Muscle of back (tissue), 11 donors: ENCODE results near the gene MIB2. TPM values are rescaled to one million over a fixed set of nuclear protein-coding genes. Genes with fewer than 3 reads are reported as not detected.

Experiments
- DNase-seq, 3 donors: peaks; one replicate each; pipeline versions ENCODE4 v3.0.0 to v3.0.0-alpha.2; 2013
- polyA plus RNA-seq, 10 donors: library from polyadenylated mRNA; unstranded; fragments of 120-200 nt; gene quantifications; one replicate each; pipeline ENCODE4 v1.2.1, GENCODE V29; 2013; ENCODE audit not compliant: insufficient read length in 10 of 10

Gene MIB2
- polyA plus RNA-seq, 10 donors, result 34.0 to 75.0 (median 57.5) TPM

DNA sequence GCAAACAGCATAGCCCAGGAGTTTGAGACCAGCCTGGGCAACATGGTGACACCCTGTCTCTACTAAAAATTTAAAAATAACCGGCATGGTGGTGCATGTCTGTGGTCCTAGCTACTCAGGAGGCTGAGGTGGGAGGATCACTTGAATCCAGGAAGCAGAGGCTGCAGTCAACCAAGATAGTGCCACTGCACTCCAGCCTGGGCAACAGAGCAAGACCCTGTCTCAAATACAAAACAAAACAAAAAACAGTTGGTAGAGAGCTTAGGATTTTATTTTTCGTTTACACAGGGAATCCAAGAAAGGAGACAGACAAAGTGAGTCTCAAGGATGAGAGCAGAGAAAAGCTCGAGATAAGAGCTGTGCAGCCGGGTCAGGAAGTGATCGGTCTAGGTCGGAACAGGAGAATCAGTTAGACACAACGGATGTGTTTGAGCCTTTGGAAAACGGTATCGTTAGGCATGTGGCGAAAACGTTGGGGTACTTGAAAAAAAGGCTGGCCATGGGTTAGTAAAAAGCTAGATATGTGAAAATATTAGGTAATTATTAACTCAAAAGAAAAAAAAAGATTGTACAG lies 1.7 kb upstream of the MIB2 start:
- DNase-seq, result no peak

DNA sequence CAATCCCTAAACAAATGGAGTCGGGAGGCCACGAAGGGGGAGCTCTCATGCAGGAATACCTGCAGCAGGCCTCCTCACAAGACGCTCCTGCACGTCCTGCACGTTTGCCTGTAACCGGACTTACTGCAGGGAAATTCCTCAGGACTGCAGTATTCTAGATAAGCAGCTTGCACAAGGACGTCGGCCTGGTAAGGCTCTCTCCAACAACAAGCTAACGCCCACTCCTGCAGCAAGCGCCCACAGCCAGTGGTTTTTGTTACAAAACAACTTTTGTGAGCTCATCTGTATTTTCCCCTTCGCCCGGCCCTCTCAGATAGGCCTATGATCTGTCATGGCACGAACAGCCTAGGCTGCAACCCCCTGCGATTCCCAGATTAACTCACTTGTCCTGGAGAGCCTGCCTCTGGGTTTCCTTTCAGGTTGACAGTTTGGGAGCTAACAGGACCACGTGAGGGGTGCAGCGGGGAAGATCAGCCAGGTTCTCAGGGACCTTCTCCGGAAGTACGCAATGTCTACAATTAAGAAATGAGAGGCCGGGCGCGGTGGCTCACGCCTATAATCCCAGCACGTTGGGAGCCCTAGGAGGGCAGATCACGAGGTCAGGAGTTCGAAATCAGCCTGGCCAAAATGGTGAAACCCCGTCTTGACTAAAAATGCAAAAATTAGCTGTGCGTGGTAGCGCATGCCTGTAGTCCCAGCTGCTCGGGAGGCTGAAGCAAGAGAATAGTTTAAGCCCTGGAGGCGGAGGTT lies 921 bp upstream of the MIB2 start:
- DNase-seq, result no peak

DNA sequence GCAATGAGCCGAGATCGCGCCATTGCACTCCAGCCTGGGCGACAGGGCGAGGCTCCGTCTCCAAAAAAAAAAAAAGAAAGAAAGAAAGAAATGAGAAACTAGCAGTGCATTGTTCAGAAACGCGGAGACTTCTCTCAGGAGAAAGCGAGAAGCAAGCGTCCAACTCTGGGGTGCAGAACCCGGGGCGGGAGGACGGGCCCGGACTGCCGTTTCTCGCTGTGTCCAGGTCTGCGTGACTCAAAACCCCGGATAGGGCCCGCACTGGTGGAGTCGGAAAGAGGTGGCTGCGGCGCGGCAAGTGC lies 395 bp upstream of the MIB2 start:
- DNase-seq, result no peak

DNA sequence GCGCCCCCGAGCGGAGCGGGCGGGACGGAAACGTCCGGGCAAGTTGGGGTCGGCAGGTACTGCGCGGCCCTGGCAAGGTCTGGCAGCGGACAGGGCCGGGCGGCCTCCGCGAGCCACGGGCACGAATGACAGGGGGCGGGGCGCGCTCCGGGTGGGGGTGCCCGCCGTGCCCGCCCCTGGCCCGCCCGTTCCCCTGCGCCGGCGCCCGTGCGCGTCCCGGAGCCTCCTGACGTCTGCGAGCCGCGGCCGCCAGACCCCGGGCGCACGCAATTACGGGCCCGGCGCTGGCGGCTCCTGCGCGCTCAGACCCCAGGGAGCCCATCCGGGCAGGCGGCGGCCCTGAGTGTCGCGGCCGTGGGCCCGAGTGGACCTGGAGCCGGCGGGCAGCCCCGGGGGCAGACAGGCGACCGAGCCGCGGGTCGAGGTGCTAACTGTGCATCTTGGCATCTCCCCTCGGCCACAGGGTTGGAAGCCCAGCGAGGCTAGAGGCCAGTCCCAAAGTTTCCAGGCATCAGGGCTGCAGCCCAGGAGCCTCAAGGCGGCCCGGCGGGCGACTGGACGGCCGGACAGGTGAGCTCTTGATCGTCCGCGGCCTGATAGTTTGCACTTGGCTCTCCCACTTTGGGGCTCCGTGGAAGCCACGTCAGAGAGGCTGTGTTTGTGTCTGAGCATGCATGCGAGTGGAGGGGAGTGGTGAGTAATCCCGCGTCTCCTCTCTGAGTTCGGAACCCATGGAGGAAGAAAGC lies 918 bp downstream of the MIB2 start:
- DNase-seq, result peak in 1 of 3 donors; percentile 45

DNA sequence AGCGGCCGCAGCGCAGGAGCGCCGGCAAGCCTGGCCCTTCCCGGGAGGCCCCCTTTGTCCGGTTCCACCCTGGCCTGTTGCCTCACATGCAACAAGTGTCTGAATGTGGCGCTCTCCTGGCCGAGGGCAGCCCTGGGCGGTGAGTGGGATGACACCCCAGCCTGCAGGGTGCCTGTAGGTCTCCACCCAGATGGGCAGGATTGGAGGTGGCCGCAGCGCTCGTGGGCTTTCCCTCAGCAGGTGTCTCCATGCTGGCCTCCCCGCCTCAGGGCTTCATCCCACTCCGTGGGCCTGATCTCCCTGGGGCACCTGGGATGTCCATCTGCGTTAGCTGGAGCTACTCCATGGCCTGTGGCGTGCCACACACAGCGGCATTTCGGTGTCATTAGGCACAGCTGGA lies 1.5 kb downstream of the MIB2 start:
- DNase-seq, result no peak

DNA sequence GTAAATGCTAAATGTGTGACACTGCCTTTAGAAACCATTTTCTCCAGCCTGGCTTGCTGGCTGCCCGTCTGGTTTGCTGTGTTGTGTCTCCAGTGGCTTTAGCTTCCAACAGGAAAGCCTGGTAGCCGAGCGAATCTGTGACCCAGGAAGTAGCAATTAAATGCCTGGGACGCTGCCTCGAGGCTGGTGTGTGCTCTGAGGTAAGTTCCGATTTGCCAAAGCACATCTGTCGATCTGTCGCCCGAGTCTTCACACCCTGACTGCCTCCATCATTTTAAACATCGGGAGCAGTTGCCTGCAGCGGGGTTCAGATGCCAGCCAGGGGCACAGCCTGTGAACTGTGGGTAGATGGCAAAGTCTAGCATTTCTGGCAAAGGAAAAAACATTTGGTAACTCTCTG lies 2.2 kb downstream of the MIB2 start:
- DNase-seq, result no peak

DNA sequence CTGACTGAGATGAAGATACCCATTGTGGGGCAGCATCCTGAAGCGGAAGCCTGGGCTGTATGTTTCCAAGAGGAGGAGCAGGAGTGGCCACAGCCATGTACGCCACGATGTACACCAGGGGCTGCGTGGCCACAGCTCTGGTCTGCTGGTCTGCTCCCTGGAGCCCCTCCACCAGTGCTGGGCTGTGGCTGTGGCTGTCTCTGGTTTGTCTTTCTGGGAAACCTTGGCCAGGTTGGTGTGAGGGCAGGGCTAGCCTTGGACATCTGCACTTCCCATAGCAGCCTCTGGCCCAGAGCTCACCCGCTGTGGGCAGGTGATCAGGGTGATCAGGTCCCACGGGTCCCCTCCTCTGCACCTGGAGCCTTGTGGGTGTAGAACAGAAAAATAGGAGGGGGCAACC lies 2.6 kb downstream of the MIB2 start:
- DNase-seq, result no peak

DNA sequence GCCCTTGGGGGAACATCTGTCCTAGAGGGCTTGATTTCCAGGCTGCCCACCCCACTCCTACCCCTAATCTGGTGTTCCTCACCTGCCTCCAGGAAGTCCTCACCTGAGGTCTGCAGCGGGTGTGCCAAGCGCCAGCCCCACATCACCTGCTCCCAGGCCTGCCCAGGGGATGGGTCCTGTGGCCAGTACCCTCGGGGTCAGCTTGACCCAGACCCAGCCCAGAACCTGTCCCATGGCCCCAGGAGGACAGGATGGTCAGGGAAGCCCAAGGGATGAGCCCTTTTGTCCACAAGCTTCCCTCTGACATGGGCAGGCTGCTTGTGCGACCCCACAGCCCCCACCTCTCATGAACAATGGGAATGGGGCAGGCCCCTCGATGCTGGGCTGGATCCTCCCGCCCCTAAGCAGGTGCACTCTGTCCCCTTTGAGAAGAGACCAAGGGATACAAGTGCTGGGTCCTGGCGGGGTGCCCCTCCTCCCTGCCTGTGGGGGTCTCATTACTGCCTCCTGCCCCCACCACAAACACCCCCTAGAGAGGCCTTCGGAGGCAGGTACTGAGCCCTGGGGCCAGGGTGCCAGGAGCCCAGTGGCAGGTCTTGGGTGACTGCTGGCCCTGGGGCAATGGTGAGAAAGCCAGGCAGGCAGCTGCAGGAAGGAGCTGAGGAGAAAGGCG lies 3.2 kb downstream of the MIB2 start:
- no peak for DNase-seq

DNA sequence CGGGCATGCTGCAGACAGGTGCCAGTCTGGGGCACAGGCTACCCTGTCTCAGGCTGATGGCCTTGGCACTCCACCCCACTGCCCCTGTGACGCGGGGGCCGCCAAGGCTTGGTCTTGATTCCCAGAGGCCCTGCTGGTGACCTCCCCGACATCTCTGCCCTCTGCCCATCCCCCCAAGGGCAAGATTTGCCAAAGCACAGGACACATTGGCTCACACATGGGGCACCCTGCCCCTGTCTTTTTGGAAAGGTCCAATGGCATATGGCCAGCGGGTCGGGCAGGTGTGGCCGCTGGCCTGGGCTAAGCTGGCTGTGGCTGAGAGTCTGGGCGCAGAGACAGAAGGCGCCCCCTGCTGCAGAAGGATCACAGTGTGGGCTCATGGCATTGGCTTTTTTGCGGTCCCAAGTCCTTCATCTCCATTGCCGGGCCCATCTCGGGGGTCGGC lies 4.6 kb downstream of the MIB2 start:
- no peak for DNase-seq

DNA sequence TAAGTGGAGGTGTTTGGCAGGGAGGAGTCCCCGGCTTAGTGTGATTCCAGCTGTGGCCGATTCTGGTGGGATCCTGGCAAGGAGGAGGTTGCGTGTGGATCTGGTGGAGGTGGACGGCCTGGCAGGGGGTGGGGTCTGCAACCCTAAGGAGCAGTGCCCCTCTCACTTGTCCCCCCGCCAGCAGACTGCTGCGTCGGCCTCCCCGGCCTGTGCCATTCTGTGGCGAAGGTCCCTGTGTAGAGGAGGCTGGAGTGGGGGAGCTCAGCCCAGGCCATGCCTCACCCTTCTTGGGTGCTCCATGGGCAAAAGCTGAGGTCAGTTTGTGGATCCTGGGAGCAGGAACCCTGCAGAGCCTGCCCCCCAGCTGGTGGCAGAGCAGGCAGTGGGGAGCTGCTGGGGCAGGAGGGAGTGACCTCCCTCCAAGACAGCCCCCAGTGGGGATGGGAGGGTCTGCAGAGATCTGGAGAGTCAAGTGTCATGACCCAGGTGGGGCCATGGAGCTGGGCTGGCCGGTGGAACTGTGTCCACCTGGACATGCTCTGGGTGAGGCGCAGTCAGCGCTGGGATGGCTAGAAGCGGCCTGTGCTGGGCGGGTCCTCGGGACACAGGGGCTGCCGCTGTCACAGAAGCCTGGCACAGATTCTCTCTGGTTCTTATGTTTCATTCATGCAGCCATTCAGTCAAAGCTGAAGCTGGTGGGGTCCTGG lies 5.3 kb downstream of the MIB2 start:
- no peak for DNase-seq

DNA sequence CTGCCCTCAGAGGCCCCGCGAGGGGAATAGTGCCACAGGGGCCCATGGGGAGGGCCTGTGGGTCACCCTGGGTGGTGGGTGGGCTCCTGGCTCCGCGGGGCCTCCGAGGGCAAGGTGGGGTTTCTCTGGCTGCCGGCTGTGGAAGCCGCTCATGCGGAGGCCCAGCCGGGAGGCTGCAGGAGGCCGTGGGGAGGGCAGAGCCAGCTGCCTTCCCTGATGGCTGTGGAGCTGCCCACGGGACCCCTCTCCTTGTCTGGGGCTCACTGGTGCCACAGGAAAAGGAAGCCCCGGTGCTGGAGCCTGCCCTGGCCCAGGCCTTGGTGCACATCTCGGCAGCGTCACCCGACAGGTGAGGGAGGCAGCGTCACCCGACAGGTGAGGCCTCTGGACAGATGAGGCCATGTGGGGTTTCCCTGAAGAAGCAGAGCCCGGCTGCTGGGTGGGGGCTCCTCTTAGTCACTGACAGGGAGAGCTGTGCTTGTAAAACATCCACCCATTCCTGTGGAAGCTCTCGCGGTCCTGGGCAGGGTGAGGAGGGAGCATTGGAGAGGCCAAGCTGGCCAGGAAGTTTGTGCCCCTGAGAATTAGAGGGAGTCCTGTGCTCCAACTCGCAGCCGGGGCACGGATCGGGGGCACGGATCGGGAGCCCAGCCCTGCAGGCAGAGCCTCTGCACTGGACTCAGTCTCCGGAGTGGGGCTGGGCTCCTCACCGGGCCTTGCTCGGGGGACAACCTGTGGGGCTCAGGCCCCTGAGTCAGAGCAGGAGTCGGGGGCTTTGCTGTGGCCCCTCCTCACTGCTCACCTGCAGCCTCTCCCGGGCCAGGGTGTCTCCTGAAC lies 6.1 kb downstream of the MIB2 start:
- DNase-seq, result no peak

DNA sequence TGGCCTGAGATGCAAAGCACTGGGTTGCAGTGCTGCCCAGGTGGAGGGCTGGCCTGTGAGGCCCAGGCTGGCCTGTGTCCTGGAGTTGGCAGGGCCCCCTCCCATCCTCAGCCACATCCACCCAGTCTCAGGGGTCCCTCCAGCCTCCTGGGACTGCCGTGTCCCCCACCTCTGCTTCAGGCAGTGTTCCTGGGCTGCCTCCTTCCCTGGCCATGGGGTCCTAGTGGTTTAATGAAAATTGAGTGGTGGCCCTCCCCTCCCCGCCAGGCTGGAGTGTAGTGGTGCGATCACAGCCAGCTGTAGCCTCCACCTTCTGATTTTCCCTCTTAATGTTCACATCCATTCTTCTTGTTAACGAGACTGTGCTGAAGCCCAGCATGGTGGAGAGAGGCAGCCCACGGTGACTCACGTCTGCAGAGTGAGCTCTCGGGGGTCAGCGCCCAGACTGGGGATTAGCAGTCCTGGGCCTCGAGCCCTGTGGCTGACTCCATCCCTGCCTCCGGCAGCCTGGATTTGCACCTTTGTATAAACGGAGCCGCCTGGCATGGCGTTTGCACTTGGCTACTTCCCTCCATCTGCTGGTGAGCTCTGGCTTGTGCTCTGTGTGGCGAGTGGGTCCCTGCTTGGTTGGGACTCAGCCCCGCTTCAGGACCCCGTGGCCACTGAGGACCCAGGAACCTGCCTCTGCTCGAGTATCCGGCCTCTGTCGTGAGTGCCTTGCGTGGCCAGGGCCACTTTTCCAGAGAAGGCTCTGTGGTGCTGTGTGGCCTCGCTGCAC lies 6.9 kb downstream of the MIB2 start:
- no peak for DNase-seq

DNA sequence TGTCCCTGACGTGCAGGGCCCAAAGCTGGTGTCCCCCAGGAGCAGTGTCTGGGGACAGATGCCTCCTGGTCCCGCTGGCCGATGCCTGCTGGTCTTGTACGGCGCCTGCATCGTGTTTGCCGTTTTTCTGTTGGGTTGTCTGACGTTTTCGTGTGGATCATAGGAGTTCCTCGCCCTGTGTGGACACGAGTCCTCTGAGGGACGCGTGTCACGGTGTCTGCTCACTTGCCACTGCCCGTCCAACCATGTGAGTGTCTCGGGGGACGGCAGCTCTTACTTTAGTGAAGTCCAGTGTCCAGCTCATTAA lies 7.4 kb downstream of the MIB2 start:
- DNase-seq, result no peak

DNA sequence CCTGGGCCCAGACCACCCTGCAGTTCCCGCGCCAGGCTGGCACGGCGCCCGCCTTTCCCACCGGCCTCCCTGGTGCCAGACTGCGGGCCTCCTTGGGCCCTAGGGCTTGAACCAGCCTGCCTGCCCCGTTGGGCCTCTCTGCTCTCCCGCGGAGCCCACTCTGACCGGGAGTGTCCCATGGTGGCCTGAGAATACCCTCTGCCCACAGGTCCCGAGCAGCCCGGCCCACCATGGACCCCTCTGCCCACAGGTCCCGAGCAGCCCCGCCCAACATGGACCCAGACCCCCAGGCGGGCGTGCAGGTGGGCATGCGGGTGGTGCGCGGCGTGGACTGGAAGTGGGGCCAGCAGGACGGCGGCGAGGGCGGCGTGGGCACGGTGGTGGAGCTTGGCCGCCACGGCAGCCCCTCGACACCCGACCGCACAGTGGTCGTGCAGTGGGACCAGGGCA lies 7.9 kb downstream of the MIB2 start:
- no peak for DNase-seq

DNA sequence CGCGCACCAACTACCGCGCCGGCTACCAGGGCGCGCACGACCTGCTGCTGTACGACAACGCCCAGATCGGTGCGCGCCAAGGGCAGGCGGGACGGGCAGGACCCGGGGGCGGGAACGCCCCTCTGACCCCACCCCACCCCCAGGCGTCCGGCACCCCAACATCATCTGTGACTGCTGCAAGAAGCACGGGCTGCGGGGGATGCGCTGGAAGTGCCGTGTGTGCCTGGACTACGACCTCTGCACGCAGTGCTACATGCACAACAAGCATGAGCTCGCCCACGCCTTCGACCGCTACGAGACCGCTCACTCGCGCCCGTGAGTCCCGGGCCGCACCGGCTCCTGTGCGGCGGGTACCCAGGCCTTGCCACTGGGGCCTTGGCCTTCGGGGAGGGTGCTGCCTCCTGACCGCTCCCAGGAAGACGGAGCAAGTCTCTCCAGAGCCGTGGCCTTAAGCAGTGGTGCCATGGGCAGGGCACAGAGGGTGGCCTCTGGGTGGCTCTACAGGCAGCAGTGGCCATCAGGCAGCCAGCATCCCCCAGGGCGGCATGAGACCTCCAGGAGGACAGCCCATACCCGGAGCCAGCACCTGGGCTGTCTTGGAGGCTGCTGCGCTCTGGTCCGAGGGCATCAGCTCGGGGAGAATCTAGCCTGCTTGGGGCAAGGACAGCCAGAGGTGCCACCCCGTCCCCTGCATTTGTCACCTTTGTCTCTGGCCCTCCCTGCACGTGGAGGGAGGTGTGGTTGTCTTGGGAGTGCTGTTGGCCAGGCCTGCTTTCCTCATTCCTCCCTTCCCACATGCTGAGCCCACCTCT lies 8.5 kb downstream of the MIB2 start:
- DNase-seq, result peak in 1 of 3 donors; percentile 30

DNA sequence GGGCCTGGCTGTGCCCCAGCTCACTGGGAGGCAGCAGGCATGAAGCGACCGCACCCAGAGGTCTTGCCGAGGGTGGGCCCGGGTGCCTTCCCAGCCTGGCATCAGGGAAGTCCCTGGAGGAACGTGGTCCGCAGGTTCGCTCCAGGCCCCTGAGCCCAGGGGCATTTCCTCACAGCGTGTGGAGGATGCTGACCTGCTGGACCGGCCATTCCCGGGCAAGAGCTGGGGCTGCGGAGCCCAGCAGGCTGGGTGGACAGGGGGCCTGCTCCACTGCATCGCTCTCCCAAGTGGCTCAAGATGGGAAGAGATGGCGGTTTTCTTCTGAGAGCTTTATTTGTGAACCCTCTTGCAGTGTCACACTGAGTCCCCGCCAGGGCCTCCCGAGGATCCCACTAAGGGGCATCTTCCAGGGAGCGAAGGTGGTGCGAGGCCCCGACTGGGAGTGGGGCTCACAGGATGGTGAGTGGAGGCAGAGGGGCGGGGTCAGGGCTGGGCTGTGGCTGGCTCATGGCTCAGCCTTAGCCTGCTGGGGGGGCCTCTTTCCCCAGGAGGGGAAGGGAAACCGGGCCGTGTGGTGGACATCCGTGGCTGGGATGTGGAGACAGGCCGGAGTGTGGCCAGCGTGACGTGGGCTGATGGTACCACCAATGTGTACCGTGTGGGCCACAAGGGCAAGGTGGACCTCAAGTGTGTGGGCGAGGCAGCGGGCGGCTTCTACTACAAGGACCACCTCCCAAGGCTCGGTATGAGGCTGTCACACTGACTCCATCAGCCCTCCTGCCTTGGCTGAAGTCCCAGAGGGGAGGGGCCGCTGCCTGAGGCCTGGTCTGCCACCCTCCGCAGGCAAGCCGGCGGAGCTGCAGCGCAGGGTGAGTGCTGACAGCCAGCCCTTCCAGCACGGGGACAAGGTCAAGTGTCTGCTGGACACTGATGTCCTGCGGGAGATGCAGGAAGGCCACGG lies 9.4 kb downstream of the MIB2 start:
- DNase-seq, result peak in 1 of 3 donors; percentile 59

DNA sequence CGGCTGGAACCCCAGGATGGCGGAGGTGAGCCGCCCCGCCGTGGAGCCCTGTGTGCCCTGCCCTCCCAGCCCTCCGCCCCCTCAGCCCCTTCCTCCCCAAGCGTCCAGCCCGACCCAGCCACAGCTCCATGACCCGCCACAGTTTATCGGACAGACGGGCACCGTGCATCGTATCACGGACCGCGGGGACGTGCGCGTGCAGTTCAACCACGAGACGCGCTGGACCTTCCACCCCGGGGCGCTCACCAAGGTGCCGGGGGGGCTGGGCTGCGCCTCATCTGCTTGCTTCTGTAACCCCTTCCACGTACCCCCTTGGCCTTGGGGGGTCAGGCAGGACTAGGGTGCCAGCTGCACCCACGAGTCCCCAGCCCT lies 10.1 kb downstream of the MIB2 start:
- no peak for DNase-seq

DNA sequence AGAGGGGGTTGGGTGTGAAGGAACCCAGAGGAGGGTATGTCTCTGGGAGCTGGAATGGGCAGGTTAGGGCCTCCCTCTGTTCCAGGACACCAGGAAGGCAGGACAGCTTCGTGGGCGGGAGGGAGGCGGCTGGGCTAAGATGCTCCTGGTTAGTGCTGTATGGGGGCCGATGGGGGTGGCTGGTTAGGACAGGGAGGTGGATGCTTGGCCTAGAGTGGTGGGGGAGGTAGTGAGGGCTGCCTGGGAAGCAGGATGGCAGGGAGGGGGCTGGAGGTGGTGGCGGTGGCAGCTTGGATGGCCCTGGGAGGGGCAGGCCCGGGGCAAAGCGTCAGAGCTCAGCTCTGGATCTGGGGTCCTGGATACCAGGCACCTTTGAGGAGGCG lies 10.5 kb downstream of the MIB2 start:
- DNase-seq, result peak in 1 of 3 donors; percentile 21
